Chondrocyte (in vitro differentiated cells): Measurements from ENCODE around the gene PDCD6IP. TPM values are rescaled to one million over a fixed set of nuclear protein-coding genes. Genes with fewer than 3 reads are reported as not detected.
"Not testable (repeated sequence)": the region's sequence is repeated elsewhere in the genome, so short reads cannot be mapped to it uniquely, and the experiment has no call there.

ENCODE experiments used
- DNase-seq: peaks from one replicate; pipeline ENCODE4 v3.0.0; 2021; ENCODE audit warnings: mixed read lengths, low spot score
- H3K27ac Mint-ChIP-seq: one replicate; pipeline ENCODE4 v1.8.0; 2021; ENCODE audit warnings: mild to moderate bottlenecking, moderate library complexity, mixed read lengths; ENCODE audit not compliant: unreplicated experiment
- H3K27me3 Mint-ChIP-seq: 2 replicates; pipeline ENCODE4 v1.8.0; 2021; ENCODE audit warnings: low read depth, mixed read lengths
- H3K36me3 Mint-ChIP-seq: 2 replicates; pipeline ENCODE4 v1.8.0; 2021; ENCODE audit warnings: low read depth, mixed read lengths
- H3K4me1 Mint-ChIP-seq: 2 replicates; pipeline ENCODE4 v1.8.0; 2021; ENCODE audit warnings: low read depth, mild to moderate bottlenecking, mixed read lengths
- H3K4me3 Mint-ChIP-seq: one replicate; pipeline ENCODE4 v1.8.0; 2021; ENCODE audit warnings: mild to moderate bottlenecking, moderate library complexity, mixed read lengths; ENCODE audit not compliant: unreplicated experiment
- H3K9me3 Mint-ChIP-seq: 2 replicates; pipeline ENCODE4 v1.8.0; 2021; ENCODE audit warnings: low read depth, mixed read lengths
- CTCF ChIP-seq: fragments of 200-600 bp; sonication (generic); IDR thresholded peaks from 2 replicates; pipeline ENCODE4 v1.5.0; 2021; ENCODE audit warnings: antibody characterized with exemption, mild to moderate bottlenecking, moderate library complexity
- long read RNA-seq: library from polyadenylated mRNA; stranded (forward); transcript quantifications from one replicate; pipeline ENCODE4 v2.0.0, GENCODE V29; 2021
- total RNA-seq: library from RNA; stranded (reverse); gene quantifications from 3 replicates; pipeline ENCODE4 v1.2.1, GENCODE V29; 2021

PDCD6IP gene
- total RNA-seq = 247 to 260 TPM (median 255 TPM) in 3 replicates
- long read RNA-seq, full-length matches to known transcripts = 299 of 388 reads
- long read RNA-seq, partial matches to known transcripts = 61 of 388 reads
- long read RNA-seq, other reads (novel, unspliced or antisense) = 28 of 388 reads

GRCh38 chr3:33798418-33799201, at the start of gene PDCD6IP:
Gene PDCD6IP, plus strand, starts transcription at chr3:33798630. Its CDS starts 99 bp downstream, at chr3:33798729.
- peak; percentile 63 for TF ChIP-seq CTCF
- Mint-ChIP-seq H3K9me3 (peaks cover 8% of the 10 kb centered on the region), H3K36me3 (peaks cover 11% of the 10 kb centered on the region), H3K4me1 (peaks cover 51% of the 10 kb centered on the region), H3K27me3 (no peaks in the 10 kb centered on the region), H3K4me3 (peak within 1 kb of the TSS; percentile 97), H3K27ac (peak within 1 kb of the TSS; percentile 98)
- DNase-seq = peak; percentile 97

GRCh38 chr3:33749546-33750210, 48.8 kb upstream of the PDCD6IP start:
- peak overlapping the region; percentile 27 for H3K27ac Mint-ChIP-seq
- peaks cover 5% of the 10 kb centered on the region for H3K9me3 Mint-ChIP-seq
- H3K4me3 Mint-ChIP-seq = no peak overlapping the region
- peaks cover 9% of the 10 kb centered on the region for H3K4me1 Mint-ChIP-seq
- TF ChIP-seq CTCF = no peak
- no peaks in the 10 kb centered on the region for H3K27me3 Mint-ChIP-seq
- peaks cover 2% of the 10 kb centered on the region for H3K36me3 Mint-ChIP-seq
- no peak for DNase-seq

- Mint-ChIP-seq H3K36me3 (peaks cover 4% of the 10 kb centered on the region), H3K4me3 (no peak overlapping the region), H3K4me1 (peaks cover 9% of the 10 kb centered on the region), H3K27ac (no peak overlapping the region), H3K27me3 (no peaks in the 10 kb centered on the region), H3K9me3 (peaks cover 8% of the 10 kb centered on the region)
- TF ChIP-seq CTCF = no peak
- DNase-seq = no peak
Observed at GRCh38 chr3:33750211-33750548, 48.2 kb upstream of the PDCD6IP start.

GRCh38 chr3:33751336-33751735, 47.1 kb upstream of the PDCD6IP start:
- H3K4me3 Mint-ChIP-seq = no peak overlapping the region

GRCh38 chr3:33754391-33754790, 44.0 kb upstream of the PDCD6IP start:
- H3K27me3 Mint-ChIP-seq, H3K4me1 Mint-ChIP-seq, H3K27ac Mint-ChIP-seq, H3K36me3 Mint-ChIP-seq, H3K4me3 Mint-ChIP-seq, DNase-seq: not testable (repeated sequence)
- H3K9me3 Mint-ChIP-seq = peaks cover 16% of the 10 kb centered on the region

More at GRCh38 chr3:33751336-33751735, 47.1 kb upstream of the PDCD6IP start:
- Mint-ChIP-seq H3K4me1 (peaks cover 9% of the 10 kb centered on the region), H3K36me3 (peaks cover 4% of the 10 kb centered on the region), H3K27me3 (no peaks in the 10 kb centered on the region), H3K9me3 (peaks cover 10% of the 10 kb centered on the region), H3K27ac (no peak overlapping the region)
- no peak for TF ChIP-seq CTCF
- DNase-seq = no peak
